Activated T-cell treated with anti-CD3 and anti-CD28 coated beads, Interleukin-2, amount 50 U/mL, for 72 hours (primary cell): ENCODE data around the gene KCNMA1. TPM values are rescaled to one million over a fixed set of nuclear protein-coding genes. Genes with fewer than 3 reads are reported as not detected.
"Not testable (repeated sequence)": the region's sequence is repeated elsewhere in the genome, so short reads cannot be mapped to it uniquely, and the experiment has no call there.

ENCODE experiments used
- ATAC-seq, 2 donors: fragments of 150-1000 bp; cut with Tn5 transposase; replicated peaks in 1 of 2; 2 replicates each; pipeline ENCODE4 v1.10.0; 2021; ENCODE audit warnings: moderate library complexity in 2 of 2, mild to moderate bottlenecking in 1 of 2
- DNase-seq, 2 donors: peaks; one replicate each; pipeline ENCODE4 v3.0.0; 2021 to 2022; ENCODE audit warnings: mixed read lengths in 1 of 2
- H3K27ac Mint-ChIP-seq: one replicate; pipeline ENCODE4 v1.8.0; 2022; ENCODE audit warnings: mild to moderate bottlenecking, moderate library complexity, mixed read lengths
- H3K27me3 Mint-ChIP-seq: one replicate; pipeline ENCODE4 v1.8.0; 2022; ENCODE audit warnings: low read depth, mixed read lengths
- H3K36me3 Mint-ChIP-seq, 2 donors: one replicate each; pipeline ENCODE4 v1.8.0; 2022; ENCODE audit warnings: mixed read lengths in 2 of 2, mild to moderate bottlenecking in 1 of 2; ENCODE audit not compliant: insufficient read depth in 2 of 2
- H3K4me1 Mint-ChIP-seq: one replicate; pipeline ENCODE4 v1.8.0; 2022; ENCODE audit warnings: low read depth, mixed read lengths
- H3K4me3 Mint-ChIP-seq, 2 donors: one replicate each; pipeline ENCODE4 v1.8.0; 2022; ENCODE audit warnings: mild to moderate bottlenecking in 2 of 2, mixed read lengths in 2 of 2, moderate library complexity in 2 of 2
- H3K9me3 Mint-ChIP-seq, 2 donors: one replicate each; pipeline ENCODE4 v1.8.0; 2022; ENCODE audit warnings: mixed read lengths in 2 of 2
- total RNA-seq, 2 donors: library from RNA; stranded (reverse); gene quantifications; one replicate each; pipeline ENCODE4 v1.2.3, GENCODE V29; 2022

KCNMA1 gene
- total RNA-seq, 2 donors from 2014 or later: 0.55 to 1.0 TPM

DNA sequence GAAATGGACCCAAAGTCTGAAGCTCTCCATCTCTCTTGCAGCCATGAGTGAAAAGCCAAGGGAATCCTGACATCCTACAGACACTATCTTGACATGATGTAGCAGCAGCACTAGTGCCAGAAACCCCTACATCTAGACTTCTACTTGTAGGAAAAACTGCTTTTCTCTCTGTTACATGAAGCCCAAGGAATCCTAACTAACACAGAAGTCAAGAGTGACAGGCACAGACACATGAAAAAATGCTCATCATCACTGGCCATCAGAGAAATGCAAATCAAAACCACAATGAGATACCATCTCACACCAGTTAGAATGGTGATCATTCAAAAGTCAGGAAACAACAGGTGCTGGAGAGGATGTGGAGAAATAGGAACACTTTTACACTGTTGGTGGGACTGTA lies 297.7 kb downstream of the KCNMA1 start:
- not testable (repeated sequence) for H3K4me3 Mint-ChIP-seq, H3K9me3 Mint-ChIP-seq, H3K36me3 Mint-ChIP-seq, ATAC-seq, DNase-seq, H3K27ac Mint-ChIP-seq, H3K4me1 Mint-ChIP-seq, H3K27me3 Mint-ChIP-seq

DNA sequence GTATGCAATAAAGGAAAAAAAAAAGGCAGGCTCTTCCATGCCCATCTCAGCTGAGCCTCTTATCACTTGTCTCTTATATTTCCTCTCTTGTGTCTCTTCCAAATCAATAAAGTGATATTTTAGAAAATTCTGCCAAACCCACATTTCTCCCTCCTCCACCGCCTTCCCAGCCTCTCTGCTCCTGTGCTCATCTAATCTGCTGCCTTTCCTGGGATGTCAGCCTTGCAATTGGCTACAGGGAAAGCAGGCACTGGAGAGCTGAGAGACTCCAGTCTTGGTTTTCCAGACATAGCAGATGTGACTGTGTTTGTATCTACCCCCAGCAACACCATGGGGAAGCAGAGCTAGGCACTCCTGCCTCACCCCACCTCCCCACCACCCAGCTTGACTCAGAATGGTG lies 298.4 kb downstream of the KCNMA1 start:
- peaks cover 2 to 3% of the 10 kb centered on the region in 2 donors for H3K9me3 Mint-ChIP-seq
- peaks cover 7% of the 10 kb centered on the region for H3K27me3 Mint-ChIP-seq
- no peak for DNase-seq
- no peaks in the 10 kb centered on the region for H3K4me1 Mint-ChIP-seq
- no peak overlapping the region for H3K4me3 Mint-ChIP-seq
- H3K27ac Mint-ChIP-seq: no peak overlapping the region
- peaks cover 0 to 3% of the 10 kb centered on the region in 2 donors for H3K36me3 Mint-ChIP-seq
- ATAC-seq: no peak

DNA sequence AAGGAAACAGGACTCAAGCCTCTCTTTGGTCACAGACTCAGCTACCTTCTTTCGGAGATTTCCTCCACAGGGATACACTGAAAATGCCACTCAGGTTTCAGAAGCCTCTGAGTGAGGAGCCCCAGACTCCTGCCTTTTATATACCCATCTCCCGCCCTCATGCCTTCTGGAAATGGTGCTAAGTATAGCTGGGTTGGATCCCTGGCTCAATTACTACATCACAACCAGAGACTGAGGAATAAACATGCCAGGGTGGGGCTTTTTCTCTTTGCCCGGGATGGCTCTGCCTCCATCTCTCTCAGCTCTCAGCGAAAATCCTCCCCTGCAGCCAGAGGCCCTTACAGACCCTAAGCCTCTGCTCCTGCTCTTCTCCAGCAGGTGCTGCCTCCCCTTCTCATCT lies 299.5 kb downstream of the KCNMA1 start:
- ATAC-seq: no peak
- Mint-ChIP-seq H3K9me3 (peaks cover 0 to 3% of the 10 kb centered on the region in 2 donors), H3K36me3 (peaks cover 0 to 3% of the 10 kb centered on the region in 2 donors), H3K4me1 (no peaks in the 10 kb centered on the region), H3K27me3 (peaks cover 7% of the 10 kb centered on the region), H3K27ac (no peak overlapping the region), H3K4me3 (no peak overlapping the region)
- DNase-seq: no peak

DNA sequence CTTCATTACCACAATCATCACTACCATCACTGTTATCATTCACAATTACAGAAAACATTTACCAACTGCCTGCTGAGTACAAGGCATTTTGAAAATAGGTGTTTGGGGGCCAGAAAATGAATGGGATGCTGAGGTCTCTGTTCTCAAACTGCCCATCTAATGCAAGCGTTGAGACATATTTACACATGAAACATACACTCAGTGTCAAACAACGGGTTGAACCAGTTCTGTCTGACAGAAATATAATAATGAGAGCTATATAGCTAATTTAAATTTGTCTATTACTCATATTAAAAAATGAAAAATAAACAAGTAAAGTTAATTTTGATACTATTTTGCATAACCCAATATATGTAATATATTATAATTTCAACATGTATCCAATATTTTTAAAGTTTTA lies 303.1 kb downstream of the KCNMA1 start:
- ATAC-seq: no peak
- peaks cover 7% of the 10 kb centered on the region for H3K27me3 Mint-ChIP-seq
- DNase-seq: no peak
- H3K36me3 Mint-ChIP-seq: no peaks in the 10 kb centered on the region
- H3K9me3 Mint-ChIP-seq: no peaks in the 10 kb centered on the region
- H3K4me3 Mint-ChIP-seq: no peak overlapping the region
- no peaks in the 10 kb centered on the region for H3K4me1 Mint-ChIP-seq
- no peak overlapping the region for H3K27ac Mint-ChIP-seq

DNA sequence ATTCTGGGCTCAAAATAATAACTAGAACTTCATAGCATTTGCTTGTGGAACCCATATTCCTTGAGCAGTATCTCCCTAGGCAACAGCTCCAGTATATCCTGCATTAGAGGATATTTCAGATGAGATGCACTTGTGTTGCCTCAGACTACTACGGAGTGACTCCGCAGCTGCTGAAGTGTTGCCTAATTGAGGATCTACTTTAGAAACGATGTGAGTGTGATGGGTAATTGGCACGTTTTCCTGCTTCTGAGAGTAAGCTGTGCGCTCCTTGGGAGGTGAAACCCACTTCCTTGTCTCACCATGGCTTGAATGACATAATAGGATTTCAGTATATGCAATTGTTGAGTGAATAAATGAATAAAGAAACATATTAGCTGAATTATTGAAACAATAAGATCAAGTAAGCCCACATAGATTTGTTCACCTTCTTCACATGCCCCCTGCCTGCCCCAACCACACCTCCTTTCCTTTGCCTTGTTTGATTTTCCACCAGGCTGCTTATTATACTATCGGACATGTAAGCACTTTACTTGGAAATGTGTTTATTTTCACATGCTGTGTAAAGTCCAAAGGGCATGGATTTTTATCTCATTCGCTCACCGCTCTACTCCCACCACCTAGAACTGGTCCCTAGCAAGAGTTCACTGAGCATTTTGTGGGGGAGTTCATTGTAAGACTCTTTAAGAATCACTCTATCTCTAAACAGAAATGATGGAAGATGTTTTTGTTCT lies 303.8 kb downstream of the KCNMA1 start:
- Mint-ChIP-seq H3K4me1 (no peaks in the 10 kb centered on the region), H3K9me3 (no peaks in the 10 kb centered on the region), H3K27ac (no peak overlapping the region), H3K27me3 (peaks cover 7% of the 10 kb centered on the region), H3K36me3 (no peaks in the 10 kb centered on the region), H3K4me3 (no peak overlapping the region)
- DNase-seq (no peak), ATAC-seq (no peak)

DNA sequence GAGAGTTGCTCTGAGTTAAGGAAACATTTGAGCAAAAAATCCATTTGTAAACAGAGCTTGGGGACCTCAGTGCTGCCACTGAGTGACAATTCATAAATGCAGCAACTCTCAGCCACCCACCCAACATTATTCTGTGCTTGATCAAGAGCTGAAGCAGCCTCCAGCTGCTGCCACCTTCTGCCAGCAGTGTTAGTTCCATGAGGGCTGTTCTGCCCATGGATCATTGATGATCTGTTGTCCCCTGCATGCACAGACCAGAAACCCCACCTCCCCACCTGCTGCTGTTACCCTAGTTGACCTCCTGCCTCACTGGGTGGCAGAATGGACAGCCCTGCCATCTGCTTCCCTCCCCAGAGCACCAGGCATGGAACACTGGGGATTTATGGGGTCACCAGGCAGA lies 305.4 kb downstream of the KCNMA1 start:
- ATAC-seq: no peak
- no peak overlapping the region for H3K4me3 Mint-ChIP-seq
- peaks cover 7% of the 10 kb centered on the region for H3K27me3 Mint-ChIP-seq

DNA sequence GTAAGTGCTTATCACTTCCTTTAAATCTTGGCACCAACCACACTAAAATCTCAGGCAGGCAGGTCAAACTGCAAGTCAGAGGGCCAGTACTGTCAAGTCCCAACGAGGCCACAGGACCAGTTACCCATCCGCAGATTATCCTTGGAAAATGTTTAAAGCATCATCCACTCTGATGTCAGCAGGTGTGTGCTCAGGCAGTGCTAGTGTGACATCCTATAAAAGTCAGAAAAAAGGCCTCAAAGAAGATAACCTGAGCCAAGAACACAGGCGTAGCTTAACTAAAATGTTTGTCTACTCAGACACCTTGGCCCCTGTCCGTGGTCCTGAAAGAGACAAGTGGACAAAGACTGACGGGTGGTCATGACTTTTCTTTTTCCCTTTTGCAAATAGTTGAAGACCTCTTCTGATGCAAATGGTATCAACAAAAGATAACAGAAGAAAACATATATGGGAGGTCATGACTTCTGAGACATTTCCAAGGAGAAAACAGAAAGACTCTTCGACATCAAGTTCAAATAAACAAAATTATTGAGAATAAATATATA lies 309.3 kb downstream of the KCNMA1 start:
- Mint-ChIP-seq H3K36me3 (no peaks in the 10 kb centered on the region), H3K27me3 (no peaks in the 10 kb centered on the region), H3K27ac (no peak overlapping the region), H3K4me3 (no peak overlapping the region), H3K9me3 (peaks cover 0 to 2% of the 10 kb centered on the region in 2 donors), H3K4me1 (no peaks in the 10 kb centered on the region)
- DNase-seq (peak; percentile 6 to 8), ATAC-seq (no peak)

More for the DNA sequence above, 305.4 kb downstream of the KCNMA1 start:
- no peak for DNase-seq
- Mint-ChIP-seq H3K36me3 (no peaks in the 10 kb centered on the region), H3K9me3 (no peaks in the 10 kb centered on the region), H3K4me1 (no peaks in the 10 kb centered on the region), H3K27ac (no peak overlapping the region)

DNA sequence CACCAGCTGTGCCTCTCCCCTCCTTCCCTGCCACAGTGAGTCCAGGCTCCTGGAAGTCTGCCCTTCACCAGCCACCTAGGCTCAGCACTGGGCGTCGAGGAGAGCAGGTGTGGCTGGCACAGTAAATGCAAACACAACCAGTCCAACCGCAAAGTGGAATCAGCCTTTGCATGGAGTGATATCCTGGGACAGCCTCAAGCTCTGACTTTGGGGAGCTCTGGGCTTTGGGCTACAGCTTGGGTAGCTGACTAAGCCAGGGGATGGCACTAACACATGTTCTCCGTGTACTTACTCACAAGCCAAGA lies 312.4 kb downstream of the KCNMA1 start:
- no peak overlapping the region for H3K27ac Mint-ChIP-seq
- no peaks in the 10 kb centered on the region for H3K36me3 Mint-ChIP-seq
- H3K9me3 Mint-ChIP-seq: peaks cover 0 to 2% of the 10 kb centered on the region in 2 donors
- DNase-seq (no peak), ATAC-seq (no peak)
- no peak overlapping the region for H3K4me3 Mint-ChIP-seq
- H3K4me1 Mint-ChIP-seq: no peaks in the 10 kb centered on the region
- no peaks in the 10 kb centered on the region for H3K27me3 Mint-ChIP-seq

DNA sequence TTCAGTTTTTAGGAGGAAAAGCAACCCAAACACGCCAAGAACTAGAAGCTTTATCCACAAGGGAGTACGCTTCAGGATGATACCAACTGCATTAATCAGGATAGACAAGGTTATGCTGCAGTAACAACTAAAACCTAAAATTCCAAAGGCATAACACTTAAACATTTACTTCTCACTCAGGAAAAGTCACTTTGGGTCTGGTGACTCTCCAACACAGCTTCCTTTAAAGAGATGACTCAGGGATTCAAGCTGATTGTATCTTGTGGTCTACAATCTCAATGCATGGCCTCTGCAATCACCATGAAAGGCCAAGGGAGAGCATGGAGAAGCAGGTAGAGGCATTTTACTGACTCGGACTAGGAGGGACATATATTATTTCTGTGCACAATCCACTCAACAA lies 315.8 kb downstream of the KCNMA1 start:
- Mint-ChIP-seq H3K4me1 (no peaks in the 10 kb centered on the region), H3K36me3 (no peaks in the 10 kb centered on the region), H3K27me3 (no peaks in the 10 kb centered on the region), H3K4me3 (no peak overlapping the region), H3K27ac (no peak overlapping the region), H3K9me3 (peaks cover 0 to 2% of the 10 kb centered on the region in 2 donors)
- no peak for ATAC-seq
- no peak for DNase-seq

DNA sequence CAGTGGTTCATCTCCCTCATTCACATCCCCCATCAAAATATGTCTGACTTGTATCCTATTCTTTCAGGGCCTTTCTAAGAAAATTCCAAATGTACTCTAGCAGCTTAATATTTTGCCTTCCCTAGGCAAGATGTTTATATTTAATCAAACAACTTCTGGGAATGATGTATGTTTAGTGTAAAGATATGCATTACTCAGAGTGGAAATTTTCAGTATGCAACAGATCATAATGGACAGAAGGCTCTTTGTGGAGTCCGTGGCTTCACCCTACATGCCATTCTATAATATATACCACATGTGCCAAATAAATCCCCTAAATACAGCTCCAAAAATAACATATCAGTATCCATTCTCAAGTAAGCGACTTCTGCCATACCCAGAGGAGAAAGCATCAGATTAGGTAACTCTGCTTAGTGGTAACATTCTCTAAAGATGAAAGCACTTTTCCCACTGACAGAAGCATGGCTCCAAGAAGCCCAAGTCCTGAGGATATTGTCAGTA lies 316.6 kb downstream of the KCNMA1 start:
- DNase-seq (no peak), ATAC-seq (no peak)
- Mint-ChIP-seq H3K4me3 (no peak overlapping the region), H3K4me1 (no peaks in the 10 kb centered on the region), H3K27me3 (no peaks in the 10 kb centered on the region), H3K36me3 (no peaks in the 10 kb centered on the region), H3K27ac (no peak overlapping the region), H3K9me3 (no peaks in the 10 kb centered on the region)

DNA sequence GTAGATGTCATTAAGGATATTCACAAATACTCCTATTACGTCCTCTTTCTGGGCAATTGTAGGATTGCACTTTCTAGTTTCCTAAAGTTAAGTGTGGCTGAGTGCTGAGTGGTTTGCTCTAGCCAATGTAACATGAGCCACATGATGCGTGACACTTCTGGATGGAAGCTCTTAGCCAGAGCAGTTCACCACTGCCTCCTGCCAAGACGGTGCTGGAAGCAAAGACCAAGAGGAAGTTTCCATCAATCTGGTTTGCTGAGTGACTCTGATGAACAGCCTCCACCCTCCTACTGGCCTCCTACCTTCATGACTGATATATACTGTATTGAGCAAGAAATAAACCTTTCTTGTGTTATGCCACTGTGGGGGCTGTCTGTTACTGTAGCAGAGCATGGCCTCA lies 318.1 kb downstream of the KCNMA1 start:
- Mint-ChIP-seq H3K36me3 (no peaks in the 10 kb centered on the region), H3K27me3 (no peaks in the 10 kb centered on the region), H3K9me3 (no peaks in the 10 kb centered on the region), H3K4me3 (no peak overlapping the region), H3K4me1 (no peaks in the 10 kb centered on the region), H3K27ac (no peak overlapping the region)
- ATAC-seq: no peak
- no peak for DNase-seq

DNA sequence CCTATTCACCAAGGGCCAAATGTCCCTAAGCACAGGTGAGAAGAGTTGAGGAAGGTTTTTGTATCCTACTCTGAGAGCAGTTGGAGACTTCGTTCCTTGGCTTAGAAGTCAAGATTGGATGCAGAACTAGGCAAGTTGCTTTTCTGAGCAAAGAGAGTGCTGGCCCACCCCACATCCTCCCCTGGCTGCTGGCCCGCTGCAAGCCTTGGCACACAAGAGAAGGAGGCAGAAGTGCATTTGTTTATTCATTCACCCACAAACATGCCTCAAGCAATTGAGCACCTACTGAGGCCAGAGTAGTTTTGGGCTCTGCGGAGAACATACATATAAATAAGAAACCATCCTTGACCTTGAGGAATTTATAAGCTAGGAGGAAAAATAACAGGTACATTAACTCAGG lies 318.9 kb downstream of the KCNMA1 start:
- Mint-ChIP-seq H3K4me1 (no peaks in the 10 kb centered on the region), H3K27ac (no peak overlapping the region), H3K36me3 (no peaks in the 10 kb centered on the region), H3K27me3 (peaks cover under 1% of the 10 kb centered on the region), H3K9me3 (no peaks in the 10 kb centered on the region), H3K4me3 (no peak overlapping the region)
- no peak for ATAC-seq
- no peak for DNase-seq

DNA sequence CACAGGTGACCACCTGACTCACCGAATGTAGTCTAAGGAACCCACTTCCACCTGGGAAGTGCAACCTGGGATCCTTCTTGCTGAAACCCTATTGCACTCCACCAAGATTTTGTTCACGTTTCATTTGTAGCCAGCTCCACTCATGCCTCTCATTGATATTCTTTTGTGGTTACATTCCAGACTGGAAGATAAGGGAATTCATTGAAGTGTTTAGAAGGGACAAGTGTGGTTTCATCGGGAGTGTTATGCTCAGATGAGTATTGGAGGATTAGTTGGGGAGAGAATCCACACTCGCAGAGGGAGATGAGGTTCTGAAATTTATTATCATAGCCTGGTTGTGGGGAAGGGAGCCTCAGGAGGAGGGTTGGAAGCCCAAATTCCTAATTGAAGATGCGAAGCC lies 320.4 kb downstream of the KCNMA1 start:
- Mint-ChIP-seq H3K36me3 (no peaks in the 10 kb centered on the region), H3K9me3 (peaks cover 0 to 2% of the 10 kb centered on the region in 2 donors)
- DNase-seq: no peak

More for the DNA sequence above, 320.4 kb downstream of the KCNMA1 start:
- Mint-ChIP-seq H3K27me3 (peaks cover 6% of the 10 kb centered on the region), H3K4me3 (no peak overlapping the region), H3K4me1 (no peaks in the 10 kb centered on the region), H3K27ac (no peak overlapping the region)
- ATAC-seq: no peak
